ENCODE results near the gene ARID1B. TPM values are rescaled to one million over a fixed set of nuclear protein-coding genes. Genes with fewer than 3 reads are reported as not detected.

Gene ARID1B
- total RNA-seq, 5 donors from 2014 or later (not counting 1 experiment from before 2014, with no cell fraction given), result 103 to 161 (median 108) TPM

- no peaks in the 10 kb centered on the region for H3K27me3 ChIP-seq (replicated peaks in 1 of 2; ENCODE audit: control insufficient read depth in 2 of 2, extremely low read depth in 1 of 2, insufficient read depth in 2 of 2, low read length in 1 of 2)
- ChIA-PET CTCF (interaction anchor here in 1 of 2 donors (0.8 to 1.1 kb wide), 2 partner anchors 9 to 12 kb away, joined by 4 read pairs; no protein-coding TSS in a partner anchor), POLR2A (no interaction called here)
- peaks cover 64 to 82% (median 80%) of the 10 kb centered on the region in 3 donors for H3K4me1 Mint-ChIP-seq
- no peaks in the 10 kb centered on the region for H3K9me3 ChIP-seq
- no peaks in the 10 kb centered on the region for H3K9me3 Mint-ChIP-seq
- ATAC-seq (replicated peaks in 1 of 4) (no peak), DNase-seq (no peak)
- H3K27ac ChIP-seq (ENCODE audit: low read length), result no peak overlapping the region
- H3K4me3 Mint-ChIP-seq, result peak overlapping the region in 1 of 3 donors; percentile 0
- H3K27me3 Mint-ChIP-seq, result no peaks in the 10 kb centered on the region
- H3K36me3 ChIP-seq (ENCODE audit: control insufficient read depth in 2 of 2, extremely low read depth in 1 of 2, insufficient read depth in 1 of 2, low read length in 1 of 2), result no peaks in the 10 kb centered on the region
- peaks cover 15% of the 10 kb centered on the region for H3K36me3 Mint-ChIP-seq
- H3K4me3 ChIP-seq (ENCODE audit: control insufficient read depth in 1 of 2, extremely low read depth in 1 of 2, low read length in 1 of 2), result no peak overlapping the region
- WGBS (ENCODE audit: insufficient coverage), result 40% methylated on average over 1 of the region's 2 CpGs
- H3K4me1 ChIP-seq (ENCODE audit: control insufficient read depth in 1 of 2, extremely low read depth in 1 of 2, insufficient read depth in 2 of 2, low read length in 2 of 2), result peaks cover 12 to 22% of the 10 kb centered on the region in 2 experiments
- H3K27ac Mint-ChIP-seq, result peak overlapping the region; percentile 32 to 35
Observed at GRCh38 chr6:156803353-156803752, 26.2 kb downstream of the ARID1B start.

- H3K27me3 ChIP-seq (replicated peaks in 1 of 2; ENCODE audit: control insufficient read depth in 2 of 2, extremely low read depth in 1 of 2, insufficient read depth in 2 of 2, low read length in 1 of 2), result no peaks in the 10 kb centered on the region
- Mint-ChIP-seq H3K9me3 (no peaks in the 10 kb centered on the region), H3K27me3 (no peaks in the 10 kb centered on the region), H3K4me3 (no peak overlapping the region), H3K27ac (peak overlapping the region in 1 of 2 donors; percentile 72), H3K4me1 (peaks cover 69 to 83% (median 80%) of the 10 kb centered on the region in 3 donors), H3K36me3 (peaks cover 12% of the 10 kb centered on the region)
- ATAC-seq (replicated peaks in 1 of 4) (no peak), DNase-seq (no peak)
- H3K4me1 ChIP-seq (ENCODE audit: control insufficient read depth in 1 of 2, extremely low read depth in 1 of 2, insufficient read depth in 2 of 2, low read length in 2 of 2), result peaks cover 14 to 32% of the 10 kb centered on the region in 2 experiments
- H3K27ac ChIP-seq (ENCODE audit: low read length), result no peak overlapping the region
- POLR2A ChIA-PET, result interaction anchor here (0.6 to 0.7 kb wide), 2 partner anchors 14 to 19 kb away, joined by 3 to 16 read pairs; no protein-coding TSS in a partner anchor
- no peak overlapping the region for H3K4me3 ChIP-seq (ENCODE audit: control insufficient read depth in 1 of 2, extremely low read depth in 1 of 2, low read length in 1 of 2)
- no peaks in the 10 kb centered on the region for H3K36me3 ChIP-seq (ENCODE audit: control insufficient read depth in 2 of 2, extremely low read depth in 1 of 2, insufficient read depth in 1 of 2, low read length in 1 of 2)
- no peaks in the 10 kb centered on the region for H3K9me3 ChIP-seq
- WGBS (ENCODE audit: insufficient coverage), result no CpG with 5 or more reads among the region's 4 CpGs
- CTCF ChIA-PET, result interaction anchor here (0.6 to 1.1 kb wide), 5 partner anchors 8 to 213 kb away, joined by 3 to 8 read pairs (median 4); no protein-coding TSS in a partner anchor
Observed at GRCh38 chr6:156804402-156804801, 27.2 kb downstream of the ARID1B start.

GRCh38 chr6:156806155-156806554 lies 29.0 kb downstream of the ARID1B start:
- H3K27ac ChIP-seq (ENCODE audit: low read length), result no peak overlapping the region
- H3K27ac Mint-ChIP-seq, result peak overlapping the region in 1 of 2 donors; percentile 39
- no peaks in the 10 kb centered on the region for H3K27me3 ChIP-seq (replicated peaks in 1 of 2; ENCODE audit: control insufficient read depth in 2 of 2, extremely low read depth in 1 of 2, insufficient read depth in 2 of 2, low read length in 1 of 2)
- ChIA-PET POLR2A (interaction anchor here in 1 of 2 donors (0.6 kb wide), 1 partner anchor 20 kb away, joined by 9 read pairs; no protein-coding TSS in a partner anchor), CTCF (no interaction called here)
- H3K4me1 Mint-ChIP-seq, result peaks cover 87 to 93% (median 91%) of the 10 kb centered on the region in 3 donors
- peak overlapping the region in 1 of 3 donors; percentile 11 for H3K4me3 Mint-ChIP-seq
- H3K9me3 Mint-ChIP-seq, result no peaks in the 10 kb centered on the region
- WGBS (ENCODE audit: insufficient coverage), result no CpG with 5 or more reads among the region's 4 CpGs
- no peaks in the 10 kb centered on the region for H3K36me3 ChIP-seq (ENCODE audit: control insufficient read depth in 2 of 2, extremely low read depth in 1 of 2, insufficient read depth in 1 of 2, low read length in 1 of 2)
- no peak overlapping the region for H3K4me3 ChIP-seq (ENCODE audit: control insufficient read depth in 1 of 2, extremely low read depth in 1 of 2, low read length in 1 of 2)
- no peaks in the 10 kb centered on the region for H3K27me3 Mint-ChIP-seq
- peaks cover 26 to 34% of the 10 kb centered on the region in 2 experiments for H3K4me1 ChIP-seq (ENCODE audit: control insufficient read depth in 1 of 2, extremely low read depth in 1 of 2, insufficient read depth in 2 of 2, low read length in 2 of 2)
- ATAC-seq (replicated peaks in 1 of 4) (no peak), DNase-seq (no peak)
- H3K36me3 Mint-ChIP-seq, result peaks cover 13% of the 10 kb centered on the region
- H3K9me3 ChIP-seq, result no peaks in the 10 kb centered on the region

GRCh38 chr6:156807028-156807427 lies 29.9 kb downstream of the ARID1B start:
- DNase-seq, result no peak
- Histone ChIP-seq H3K4me1 (ENCODE audit: control insufficient read depth in 1 of 2, extremely low read depth in 1 of 2, insufficient read depth in 2 of 2, low read length in 2 of 2) (peaks cover 24 to 34% of the 10 kb centered on the region in 2 experiments), H3K4me3 (ENCODE audit: control insufficient read depth in 1 of 2, extremely low read depth in 1 of 2, low read length in 1 of 2) (no peak overlapping the region), H3K27ac (ENCODE audit: low read length) (no peak overlapping the region), H3K9me3 (no peaks in the 10 kb centered on the region), H3K27me3 (replicated peaks in 1 of 2; ENCODE audit: control insufficient read depth in 2 of 2, extremely low read depth in 1 of 2, insufficient read depth in 2 of 2, low read length in 1 of 2) (no peaks in the 10 kb centered on the region), H3K36me3 (ENCODE audit: control insufficient read depth in 2 of 2, extremely low read depth in 1 of 2, insufficient read depth in 1 of 2, low read length in 1 of 2) (no peaks in the 10 kb centered on the region)
- no peaks in the 10 kb centered on the region for H3K9me3 Mint-ChIP-seq
- POLR2A ChIA-PET, result interaction anchor here in 1 of 2 donors (0.7 kb wide), 1 partner anchor 150 kb away, joined by 5 read pairs; no protein-coding TSS in a partner anchor
- WGBS (ENCODE audit: insufficient coverage), result 93% methylated on average over 4 of the region's 11 CpGs
- H3K27ac Mint-ChIP-seq, result peak overlapping the region; percentile 39 to 52
- H3K36me3 Mint-ChIP-seq, result peaks cover 7% of the 10 kb centered on the region
- CTCF ChIA-PET, result interaction anchor here (0.6 to 0.7 kb wide), 3 partner anchors 22 to 317 kb away, joined by 3 to 8 read pairs (median 4); no protein-coding TSS in a partner anchor
- H3K4me1 Mint-ChIP-seq, result peaks cover 90 to 94% (median 91%) of the 10 kb centered on the region in 3 donors
- H3K27me3 Mint-ChIP-seq, result no peaks in the 10 kb centered on the region
- ATAC-seq (replicated peaks in 1 of 4), result peak in 1 of 4 experiments; percentile 28
- H3K4me3 Mint-ChIP-seq, result peak overlapping the region in 2 of 3 donors; percentile 21 to 56

- DNase-seq (no peak), ATAC-seq (replicated peaks in 1 of 4) (no peak)
- Histone ChIP-seq H3K27me3 (replicated peaks in 1 of 2; ENCODE audit: control insufficient read depth in 2 of 2, extremely low read depth in 1 of 2, insufficient read depth in 2 of 2, low read length in 1 of 2) (no peaks in the 10 kb centered on the region), H3K4me1 (ENCODE audit: control insufficient read depth in 1 of 2, extremely low read depth in 1 of 2, insufficient read depth in 2 of 2, low read length in 2 of 2) (peaks cover 24 to 31% of the 10 kb centered on the region in 2 experiments), H3K27ac (ENCODE audit: low read length) (no peak overlapping the region), H3K9me3 (no peaks in the 10 kb centered on the region), H3K4me3 (ENCODE audit: control insufficient read depth in 1 of 2, extremely low read depth in 1 of 2, low read length in 1 of 2) (no peak overlapping the region), H3K36me3 (ENCODE audit: control insufficient read depth in 2 of 2, extremely low read depth in 1 of 2, insufficient read depth in 1 of 2, low read length in 1 of 2) (no peaks in the 10 kb centered on the region)
- Mint-ChIP-seq H3K27ac (peak overlapping the region in 1 of 2 donors; percentile 16), H3K4me1 (peaks cover 90 to 94% (median 93%) of the 10 kb centered on the region in 3 donors), H3K36me3 (peaks cover 5% of the 10 kb centered on the region), H3K4me3 (peak overlapping the region in 2 of 3 donors; percentile 21 to 56), H3K9me3 (no peaks in the 10 kb centered on the region), H3K27me3 (no peaks in the 10 kb centered on the region)
- WGBS (ENCODE audit: insufficient coverage), result 92% methylated on average over 5 of the region's 6 CpGs
- CTCF ChIA-PET, result no interaction called here
- POLR2A ChIA-PET, result no interaction called here
Observed at GRCh38 chr6:156807795-156808194, 30.6 kb downstream of the ARID1B start.

- CTCF ChIA-PET, result no interaction called here
- peak in 2 of 4 experiments; percentile 29 to 34 for ATAC-seq (replicated peaks in 1 of 4)
- POLR2A ChIA-PET, result no interaction called here
- H3K9me3 ChIP-seq, result no peaks in the 10 kb centered on the region
- H3K9me3 Mint-ChIP-seq, result no peaks in the 10 kb centered on the region
- no peak overlapping the region for H3K27ac Mint-ChIP-seq
- peaks cover 27 to 29% of the 10 kb centered on the region in 2 experiments for H3K4me1 ChIP-seq (ENCODE audit: control insufficient read depth in 1 of 2, extremely low read depth in 1 of 2, insufficient read depth in 2 of 2, low read length in 2 of 2)
- no peak for DNase-seq
- H3K4me1 Mint-ChIP-seq, result peaks cover 89 to 90% (median 90%) of the 10 kb centered on the region in 3 donors
- H3K36me3 Mint-ChIP-seq, result peaks cover 5% of the 10 kb centered on the region
- WGBS (ENCODE audit: insufficient coverage), result no CpG with 5 or more reads among the region's 2 CpGs
- peak overlapping the region in 1 of 3 donors; percentile 56 for H3K4me3 Mint-ChIP-seq
- no peaks in the 10 kb centered on the region for H3K36me3 ChIP-seq (ENCODE audit: control insufficient read depth in 2 of 2, extremely low read depth in 1 of 2, insufficient read depth in 1 of 2, low read length in 1 of 2)
- H3K4me3 ChIP-seq (ENCODE audit: control insufficient read depth in 1 of 2, extremely low read depth in 1 of 2, low read length in 1 of 2), result no peak overlapping the region
- no peaks in the 10 kb centered on the region for H3K27me3 ChIP-seq (replicated peaks in 1 of 2; ENCODE audit: control insufficient read depth in 2 of 2, extremely low read depth in 1 of 2, insufficient read depth in 2 of 2, low read length in 1 of 2)
- H3K27ac ChIP-seq (ENCODE audit: low read length), result no peak overlapping the region
- H3K27me3 Mint-ChIP-seq, result no peaks in the 10 kb centered on the region
Observed at GRCh38 chr6:156808287-156808686, 31.1 kb downstream of the ARID1B start.

Measured in T-cell (primary cell).